ENCODE measurements around the gene GPR84. TPM values are rescaled to one million over a fixed set of nuclear protein-coding genes. Genes with fewer than 3 reads are reported as not detected.

GPR84 gene
- total RNA-seq, 2 experiments from 2014 or later, result 0.98 to 1.7 TPM

GRCh38 chr12:54352891-54353874 is 11.1 kb downstream of the GPR84 start:
- ATAC-seq, result no peak
- Mint-ChIP-seq H3K27me3 (no peaks in the 10 kb centered on the region), H3K9me3 (ENCODE audit: low read depth) (no peaks in the 10 kb centered on the region), H3K27ac (no peak overlapping the region), H3K36me3 (ENCODE audit: low read depth) (peaks cover 23% of the 10 kb centered on the region), H3K4me3 (peak overlapping the region; percentile 55), H3K4me1 (peaks cover 22% of the 10 kb centered on the region)
- CTCF ChIA-PET, result interaction anchor here (0.5 to 2.1 kb wide), 14 partner anchors 7 to 1645 kb away, joined by 3 to 17 read pairs (median 4); partner anchors contain the start of gene COPZ1
- DNase-seq, result no peak
- POLR2A ChIA-PET, result interaction anchor here (0.6 to 0.9 kb wide), 3 partner anchors 28 to 74 kb away, joined by 3 to 4 read pairs (median 4); partner anchors contain the start of genes COPZ1 and HNRNPA1
- intact Hi-C loops (cut with DNase I, micrococcal nuclease), result no loop called here

GRCh38 chr12:54352022-54352531 is 12.2 kb downstream of the GPR84 start:
- ChIA-PET POLR2A (interaction anchor here (0.9 kb wide), 1 partner anchor 27 kb away, joined by 4 read pairs; the partner anchor contains the start of gene COPZ1), CTCF (interaction anchor here (0.6 to 2.1 kb wide), 11 partner anchors 8 to 1646 kb away, joined by 3 to 17 read pairs (median 4); partner anchors contain the start of gene COPZ1)
- no peaks in the 10 kb centered on the region for H3K27me3 Mint-ChIP-seq
- H3K9me3 Mint-ChIP-seq (ENCODE audit: low read depth), result no peaks in the 10 kb centered on the region
- H3K27ac Mint-ChIP-seq, result peak overlapping the region; percentile 48
- H3K4me1 Mint-ChIP-seq, result peaks cover 22% of the 10 kb centered on the region
- DNase-seq (peak; percentile 75), ATAC-seq (peak; percentile 91)
- H3K36me3 Mint-ChIP-seq (ENCODE audit: low read depth), result peaks cover 30% of the 10 kb centered on the region
- H3K4me3 Mint-ChIP-seq, result peak overlapping the region; percentile 55
- intact Hi-C loops (cut with DNase I, micrococcal nuclease), result no loop called here

DNA sequence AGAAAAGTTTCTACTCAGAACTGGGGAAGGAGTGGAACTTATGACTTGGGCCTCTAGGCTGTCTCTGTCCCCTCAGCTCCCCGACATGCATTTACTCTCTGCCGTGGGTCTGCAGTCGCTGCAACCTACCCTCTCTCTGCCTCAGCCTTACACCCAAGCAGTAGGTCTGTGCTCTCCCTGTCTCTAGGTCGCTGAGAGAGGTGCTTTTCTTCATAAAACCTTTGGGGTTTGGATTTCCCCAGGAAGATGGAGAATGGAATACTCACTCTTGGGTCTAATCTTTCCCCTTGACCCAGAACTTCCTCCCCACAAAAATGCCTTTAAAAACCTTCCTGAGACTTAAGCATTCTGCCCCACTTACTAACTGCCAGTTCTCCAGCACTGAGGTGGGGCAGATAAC is 12.9 kb downstream of the GPR84 start:
- peaks cover 34% of the 10 kb centered on the region for H3K36me3 Mint-ChIP-seq (ENCODE audit: low read depth)
- CTCF ChIA-PET, result interaction anchor here (0.6 to 2.0 kb wide), 6 partner anchors 8 to 176 kb away, joined by 3 to 11 read pairs (median 4); no protein-coding TSS in a partner anchor
- POLR2A ChIA-PET, result interaction anchor here (0.6 to 1.0 kb wide), 3 partner anchors 8 to 120 kb away, joined by 3 to 5 read pairs (median 3); no protein-coding TSS in a partner anchor
- no peak for ATAC-seq
- no peak for DNase-seq
- no peaks in the 10 kb centered on the region for H3K27me3 Mint-ChIP-seq
- H3K27ac Mint-ChIP-seq, result no peak overlapping the region
- no peaks in the 10 kb centered on the region for H3K9me3 Mint-ChIP-seq (ENCODE audit: low read depth)
- no peak overlapping the region for H3K4me3 Mint-ChIP-seq
- intact Hi-C loops (cut with DNase I, micrococcal nuclease), result no loop called here
- H3K4me1 Mint-ChIP-seq, result peaks cover 22% of the 10 kb centered on the region

DNA sequence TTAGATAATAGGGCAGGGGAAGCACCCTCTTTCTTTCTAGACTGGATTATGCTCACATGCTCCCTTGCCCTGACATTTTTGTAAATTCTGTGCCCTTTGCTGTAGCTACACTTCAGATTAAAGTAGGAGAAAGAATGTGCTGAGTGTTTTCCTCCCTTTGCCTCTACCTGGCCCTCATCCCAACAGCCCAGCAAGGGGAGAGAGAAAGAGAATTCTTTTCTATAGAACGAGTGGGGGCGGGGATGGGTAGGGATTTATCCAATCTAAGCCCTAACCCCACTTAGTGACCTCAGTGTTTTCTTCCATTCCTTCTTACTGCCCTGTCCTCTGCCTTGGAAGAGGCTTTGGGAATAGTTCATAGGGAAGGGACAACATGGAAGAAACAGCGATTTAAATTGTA is 13.5 kb downstream of the GPR84 start:
- Mint-ChIP-seq H3K4me3 (no peak overlapping the region), H3K36me3 (ENCODE audit: low read depth) (peaks cover 34% of the 10 kb centered on the region), H3K27ac (no peak overlapping the region), H3K4me1 (peaks cover 22% of the 10 kb centered on the region), H3K27me3 (no peaks in the 10 kb centered on the region), H3K9me3 (ENCODE audit: low read depth) (no peaks in the 10 kb centered on the region)
- no peak for DNase-seq
- no peak for ATAC-seq
- POLR2A ChIA-PET, result interaction anchor here (0.8 to 1.0 kb wide), 2 partner anchors 8 to 12 kb away, joined by 3 read pairs; no protein-coding TSS in a partner anchor
- CTCF ChIA-PET, result interaction anchor here (0.6 to 1.7 kb wide), 5 partner anchors 8 to 111 kb away, joined by 3 to 11 read pairs (median 4); no protein-coding TSS in a partner anchor
- intact Hi-C loops (cut with DNase I, micrococcal nuclease), result no loop called here

DNA sequence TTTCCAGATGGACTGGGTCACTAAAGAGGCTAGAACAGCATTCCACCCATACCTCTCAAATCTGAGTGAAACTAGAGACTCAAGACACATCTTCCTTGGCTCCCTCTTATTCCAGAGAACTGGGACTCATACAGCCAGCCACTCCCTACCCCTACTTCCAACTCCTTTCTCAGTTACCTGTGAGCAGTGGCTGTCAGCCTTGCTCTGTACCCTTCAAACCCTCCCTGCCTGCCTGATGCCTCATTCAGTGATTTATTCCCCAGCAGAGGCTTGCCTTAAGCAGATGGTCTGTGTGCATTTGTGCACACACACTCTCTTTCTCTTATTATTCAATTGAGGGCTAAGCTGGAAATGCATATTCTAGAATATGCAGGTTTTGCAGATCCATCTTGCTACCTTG is 14.6 kb downstream of the GPR84 start:
- peaks cover 41% of the 10 kb centered on the region for H3K36me3 Mint-ChIP-seq (ENCODE audit: low read depth)
- no peak for DNase-seq
- peaks cover 22% of the 10 kb centered on the region for H3K4me1 Mint-ChIP-seq
- ChIA-PET CTCF (interaction anchor here (0.9 to 1.7 kb wide), 3 partner anchors 16 to 107 kb away, joined by 3 to 5 read pairs (median 4); no protein-coding TSS in a partner anchor), POLR2A (no interaction called here)
- H3K9me3 Mint-ChIP-seq (ENCODE audit: low read depth), result no peaks in the 10 kb centered on the region
- H3K27ac Mint-ChIP-seq, result no peak overlapping the region
- H3K4me3 Mint-ChIP-seq, result no peak overlapping the region
- H3K27me3 Mint-ChIP-seq, result no peaks in the 10 kb centered on the region
- intact Hi-C loops (cut with DNase I, micrococcal nuclease), result no loop called here
- ATAC-seq, result no peak

- CTCF ChIA-PET, result interaction anchor here (0.9 kb wide), 1 partner anchor 108 kb away, joined by 3 read pairs; no protein-coding TSS in a partner anchor
- no peaks in the 10 kb centered on the region for H3K9me3 Mint-ChIP-seq (ENCODE audit: low read depth)
Measured at GRCh38 chr12:54349036-54349435, 15.2 kb downstream of the GPR84 start.

GRCh38 chr12:54341378-54342300 is 22.6 kb downstream of the GPR84 start:
- intact Hi-C loops (cut with DNase I, micrococcal nuclease), result no loop called here
- no peak for ATAC-seq
- H3K4me3 Mint-ChIP-seq, result no peak overlapping the region
- H3K4me1 Mint-ChIP-seq, result peaks cover 5% of the 10 kb centered on the region
- no peak overlapping the region for H3K27ac Mint-ChIP-seq
- DNase-seq, result no peak
- peaks cover 34% of the 10 kb centered on the region for H3K36me3 Mint-ChIP-seq (ENCODE audit: low read depth)
- no peaks in the 10 kb centered on the region for H3K27me3 Mint-ChIP-seq
- no peaks in the 10 kb centered on the region for H3K9me3 Mint-ChIP-seq (ENCODE audit: low read depth)
- ChIA-PET POLR2A (no interaction called here), CTCF (interaction anchor here (0.7 to 1.5 kb wide), 4 partner anchors 18 to 50 kb away, joined by 3 to 9 read pairs (median 4); no protein-coding TSS in a partner anchor)

More at GRCh38 chr12:54349036-54349435, 15.2 kb downstream of the GPR84 start:
- Mint-ChIP-seq H3K4me3 (no peak overlapping the region), H3K36me3 (ENCODE audit: low read depth) (peaks cover 43% of the 10 kb centered on the region), H3K27ac (no peak overlapping the region), H3K27me3 (no peaks in the 10 kb centered on the region), H3K4me1 (peaks cover 22% of the 10 kb centered on the region)
- POLR2A ChIA-PET, result no interaction called here
- intact Hi-C loops (cut with DNase I, micrococcal nuclease), result no loop called here
- DNase-seq, result no peak
- no peak for ATAC-seq

- ATAC-seq (no peak), DNase-seq (no peak)
- no peaks in the 10 kb centered on the region for H3K27me3 Mint-ChIP-seq
- POLR2A ChIA-PET, result no interaction called here
- H3K4me3 Mint-ChIP-seq, result no peak overlapping the region
- peaks cover 34% of the 10 kb centered on the region for H3K36me3 Mint-ChIP-seq (ENCODE audit: low read depth)
- CTCF ChIA-PET, result interaction anchor here (0.7 to 1.5 kb wide), 3 partner anchors 16 to 51 kb away, joined by 4 to 5 read pairs (median 4); partner anchors contain the start of gene COPZ1
- intact Hi-C loops (cut with DNase I, micrococcal nuclease), result no loop called here
- H3K27ac Mint-ChIP-seq, result no peak overlapping the region
- no peaks in the 10 kb centered on the region for H3K9me3 Mint-ChIP-seq (ENCODE audit: low read depth)
- peaks cover 5% of the 10 kb centered on the region for H3K4me1 Mint-ChIP-seq
Measured at GRCh38 chr12:54340846-54341245, 23.4 kb downstream of the GPR84 start.

DNA sequence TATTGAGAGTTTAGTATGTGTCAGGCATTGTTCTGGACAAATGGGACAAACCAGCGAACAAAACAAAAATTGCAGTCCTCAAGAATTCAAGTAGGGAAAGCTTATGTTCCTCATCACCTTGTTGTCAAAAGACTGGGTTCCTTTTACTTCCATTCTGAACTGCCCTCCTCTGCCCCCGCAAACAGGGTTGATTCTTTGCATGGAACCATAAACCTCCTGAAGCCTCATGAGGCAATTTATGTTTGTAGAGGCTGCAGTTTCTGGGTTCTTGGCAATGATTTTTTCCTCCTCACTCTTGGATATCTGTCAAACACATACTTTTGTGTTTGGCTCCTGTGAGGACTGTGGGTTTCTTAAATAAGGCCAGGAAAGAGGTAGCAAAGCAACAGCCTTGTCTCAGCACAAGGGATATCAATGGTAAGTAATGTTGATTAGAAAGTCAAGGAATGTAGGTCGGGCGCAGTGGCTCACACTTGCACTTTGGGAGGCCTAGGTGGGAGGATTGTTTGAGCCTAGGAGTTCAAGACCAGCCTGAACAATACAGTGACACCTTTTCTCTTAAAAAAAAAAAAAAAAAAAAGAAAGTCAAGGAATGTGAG is 25.5 kb downstream of the GPR84 start:
- Mint-ChIP-seq H3K4me1 (peaks cover 6% of the 10 kb centered on the region), H3K4me3 (no peak overlapping the region), H3K27ac (no peak overlapping the region), H3K9me3 (ENCODE audit: low read depth) (no peaks in the 10 kb centered on the region), H3K27me3 (no peaks in the 10 kb centered on the region), H3K36me3 (ENCODE audit: low read depth) (peaks cover 23% of the 10 kb centered on the region)
- POLR2A ChIA-PET, result no interaction called here
- intact Hi-C loops (cut with DNase I, micrococcal nuclease), result no loop called here
- CTCF ChIA-PET, result interaction anchor here (0.6 to 6.9 kb wide), 7 partner anchors 12 to 1401 kb away, joined by 3 to 85 read pairs (median 7); no protein-coding TSS in a partner anchor
- no peak for DNase-seq
- no peak for ATAC-seq
